ENCODE results near the gene MAGT1.

- no peak for TF ChIP-seq EZH2 (IDR thresholded peaks at IDR 0.05; ENCODE audit: low read length)
- TF ChIP-seq, protein P1, sequence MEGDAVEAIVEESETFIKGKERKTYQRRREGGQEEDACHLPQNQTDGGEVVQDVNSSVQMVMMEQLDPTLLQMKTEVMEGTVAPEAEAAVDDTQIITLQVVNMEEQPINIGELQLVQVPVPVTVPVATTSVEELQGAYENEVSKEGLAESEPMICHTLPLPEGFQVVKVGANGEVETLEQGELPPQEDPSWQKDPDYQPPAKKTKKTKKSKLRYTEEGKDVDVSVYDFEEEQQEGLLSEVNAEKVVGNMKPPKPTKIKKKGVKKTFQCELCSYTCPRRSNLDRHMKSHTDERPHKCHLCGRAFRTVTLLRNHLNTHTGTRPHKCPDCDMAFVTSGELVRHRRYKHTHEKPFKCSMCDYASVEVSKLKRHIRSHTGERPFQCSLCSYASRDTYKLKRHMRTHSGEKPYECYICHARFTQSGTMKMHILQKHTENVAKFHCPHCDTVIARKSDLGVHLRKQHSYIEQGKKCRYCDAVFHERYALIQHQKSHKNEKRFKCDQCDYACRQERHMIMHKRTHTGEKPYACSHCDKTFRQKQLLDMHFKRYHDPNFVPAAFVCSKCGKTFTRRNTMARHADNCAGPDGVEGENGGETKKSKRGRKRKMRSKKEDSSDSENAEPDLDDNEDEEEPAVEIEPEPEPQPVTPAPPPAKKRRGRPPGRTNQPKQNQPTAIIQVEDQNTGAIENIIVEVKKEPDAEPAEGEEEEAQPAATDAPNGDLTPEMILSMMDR (optimal IDR thresholded peaks at IDR 0.05 in 1 of 3, IDR thresholded peaks at IDR 0.05 in 1 of 3, conservative IDR thresholded peaks at IDR 0.05 in 1 of 3; ENCODE audit: extremely low read depth in 1 of 3, insufficient read depth in 2 of 3, low read length in 3 of 3), result no peak
Measured at GRCh38 chrX:77793946-77794345, 101.3 kb downstream of the MAGT1 start.
